Endometrial microvascular endothelial cells (primary cell): Measurements from ENCODE around the gene TXNDC11. TPM values are rescaled to one million over a fixed set of nuclear protein-coding genes. Genes with fewer than 3 reads are reported as not detected.

ENCODE experiments used
- in situ Hi-C: cut with HindIII; loops from 2 replicates; pipeline ENCODE4 v1.10.0; 2017; ENCODE audit warnings: low sequenced_read_pairs, low pct_unique_long_range_greater_than_20kb; ENCODE audit errors: inconsistent ontology term
- total RNA-seq: library from RNA; depleted of rRNA; stranded (reverse); fragments of >200 nt; gene quantifications from one replicate; pipeline ENCODE4 v1.2.3, GENCODE V29; 2015; ENCODE audit errors: inconsistent ontology term

TXNDC11 gene
- total RNA-seq, 1 donor from 2014 or later: 63.2 TPM

GRCh38 chr16:11755022-11755760, 12.5 kb upstream of the TXNDC11 start:
- in situ Hi-C loops: no loop called here

- in situ Hi-C loops: no loop called here
Measured at GRCh38 chr16:11752856-11753255, 10.2 kb upstream of the TXNDC11 start.

GRCh38 chr16:11750056-11750455, 7.4 kb upstream of the TXNDC11 start:
- in situ Hi-C loops: no loop called here

- in situ Hi-C loops: no loop called here
Measured at GRCh38 chr16:11748404-11749254, 6.0 kb upstream of the TXNDC11 start.

- in situ Hi-C loops: no loop called here
Measured at GRCh38 chr16:11747949-11748403, 5.3 kb upstream of the TXNDC11 start.

GRCh38 chr16:11744075-11744470, 1.4 kb upstream of the TXNDC11 start:
- in situ Hi-C loops: no loop called here

- in situ Hi-C loops: no loop called here
Measured at GRCh38 chr16:11743308-11744074, 834 bp upstream of the TXNDC11 start.

GRCh38 chr16:11742093-11742535, 543 bp downstream of the TXNDC11 start:
- in situ Hi-C loops: no loop called here

GRCh38 chr16:11740567-11740966, 2.1 kb downstream of the TXNDC11 start:
- in situ Hi-C loops: no loop called here

- in situ Hi-C loops: no loop called here
Measured at GRCh38 chr16:11738742-11739544, 3.7 kb downstream of the TXNDC11 start.

GRCh38 chr16:11737713-11738112, 4.9 kb downstream of the TXNDC11 start:
- in situ Hi-C loops: no loop called here

GRCh38 chr16:11736903-11737302, 5.8 kb downstream of the TXNDC11 start:
- in situ Hi-C loops: no loop called here

- in situ Hi-C loops: no loop called here
Measured at GRCh38 chr16:11735787-11736186, 6.9 kb downstream of the TXNDC11 start.

- in situ Hi-C loops: no loop called here
Measured at GRCh38 chr16:11734653-11735043, 8.0 kb downstream of the TXNDC11 start.

GRCh38 chr16:11734025-11734652, 8.5 kb downstream of the TXNDC11 start:
- in situ Hi-C loops: no loop called here

- in situ Hi-C loops: no loop called here
Measured at GRCh38 chr16:11731222-11731621, 11.4 kb downstream of the TXNDC11 start.

- in situ Hi-C loops: no loop called here
Measured at GRCh38 chr16:11729787-11730186, 12.9 kb downstream of the TXNDC11 start.
